ENCODE results near the gene SORBS2.

The SORBS2 gene

GRCh38 chr4:185679523-185679922 lies 132.5 kb downstream of the SORBS2 start:
- no peak overlapping the region for H3K9ac ChIP-seq
- no peaks in the 10 kb centered on the region for H3K4me1 ChIP-seq
- no peak overlapping the region for H3K27ac ChIP-seq

DNA sequence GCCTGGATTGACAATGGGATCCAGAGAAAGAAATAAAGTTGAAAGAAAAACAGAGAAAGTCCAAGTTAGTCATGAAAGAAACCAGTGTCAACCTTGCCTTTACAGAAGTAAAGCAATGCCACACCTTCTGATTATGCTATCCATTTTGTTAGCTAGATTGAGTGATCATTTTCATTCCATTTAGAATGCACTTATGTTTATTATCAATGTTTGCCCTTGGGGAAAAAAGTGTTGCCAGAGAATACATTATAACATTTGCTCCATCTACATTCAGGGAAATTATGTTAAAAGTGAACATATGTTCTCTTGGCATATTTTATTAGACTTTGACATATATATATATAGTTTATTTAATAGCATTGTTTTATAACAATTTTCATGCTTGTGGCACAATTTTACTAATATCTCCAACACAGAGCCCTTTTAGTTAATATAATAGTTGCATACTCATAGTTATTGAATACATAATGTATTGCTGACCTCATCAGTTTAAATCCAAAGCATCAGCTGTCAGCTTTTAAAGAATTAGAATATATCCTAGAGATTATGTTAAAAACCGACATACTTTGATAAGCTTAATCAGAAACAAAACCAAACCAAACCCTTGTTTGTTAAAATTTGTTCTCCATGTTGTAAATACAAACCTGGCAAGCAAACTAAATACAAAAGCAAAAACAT lies 134.2 kb downstream of the SORBS2 start:
- H3K79me2 ChIP-seq: no peaks in the 10 kb centered on the region
- H3K36me3 ChIP-seq (ENCODE audit: control insufficient read depth, insufficient read depth, low read length): no peaks in the 10 kb centered on the region
- H3K4me1 ChIP-seq: no peaks in the 10 kb centered on the region
- H3K27me3 ChIP-seq (ENCODE audit: control insufficient read depth, insufficient read depth, low read length): no peaks in the 10 kb centered on the region
- H2AFZ ChIP-seq: no peak overlapping the region
- H3K9ac ChIP-seq: no peak overlapping the region
- H3K4me3 ChIP-seq (ENCODE audit: low read depth, low read length): no peak overlapping the region
- H3K4me2 ChIP-seq (ENCODE audit: low read length): no peak overlapping the region
- no peak for TF ChIP-seq CTCF (IDR thresholded peaks at IDR 0.05)
- no peaks in the 10 kb centered on the region for H3K9me3 ChIP-seq (ENCODE audit: control insufficient read depth, low read length)
- H3K27ac ChIP-seq: no peak overlapping the region

More at GRCh38 chr4:185679523-185679922, 132.5 kb downstream of the SORBS2 start:
- Histone ChIP-seq H3K36me3 (ENCODE audit: control insufficient read depth, insufficient read depth, low read length) (no peaks in the 10 kb centered on the region), H3K9me3 (ENCODE audit: control insufficient read depth, low read length) (no peaks in the 10 kb centered on the region), H3K27me3 (ENCODE audit: control insufficient read depth, insufficient read depth, low read length) (no peaks in the 10 kb centered on the region), H3K79me2 (no peaks in the 10 kb centered on the region), H3K4me2 (ENCODE audit: low read length) (no peak overlapping the region), H2AFZ (no peak overlapping the region), H3K4me3 (ENCODE audit: low read depth, low read length) (no peak overlapping the region)
- no peak for TF ChIP-seq CTCF (IDR thresholded peaks at IDR 0.05)

DNA sequence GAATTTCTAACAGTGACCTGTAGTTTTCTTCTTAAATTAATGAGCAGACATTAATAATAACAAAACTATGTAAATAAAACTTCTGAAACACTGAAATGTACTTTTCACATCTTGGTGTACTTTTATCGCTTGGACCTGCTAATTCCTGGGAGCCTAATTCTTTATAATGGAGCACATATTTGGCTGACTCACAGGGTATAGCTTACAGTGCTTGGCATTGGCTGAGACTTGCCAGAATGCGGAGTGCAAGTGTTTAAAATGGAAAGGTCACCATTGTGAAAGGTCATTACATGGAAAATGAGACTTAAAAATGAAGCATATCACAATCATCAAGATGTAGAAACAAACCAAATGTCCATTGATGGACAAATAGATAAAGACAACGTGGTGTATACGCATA lies 139.4 kb downstream of the SORBS2 start:
- Histone ChIP-seq H3K79me2 (no peaks in the 10 kb centered on the region), H3K4me3 (ENCODE audit: low read depth, low read length) (no peak overlapping the region), H2AFZ (no peak overlapping the region), H3K4me1 (no peaks in the 10 kb centered on the region), H3K27me3 (ENCODE audit: control insufficient read depth, insufficient read depth, low read length) (no peaks in the 10 kb centered on the region), H3K27ac (no peak overlapping the region), H3K9ac (no peak overlapping the region), H3K4me2 (ENCODE audit: low read length) (no peak overlapping the region), H3K36me3 (ENCODE audit: control insufficient read depth, insufficient read depth, low read length) (no peaks in the 10 kb centered on the region), H3K9me3 (ENCODE audit: control insufficient read depth, low read length) (no peaks in the 10 kb centered on the region)
- TF ChIP-seq CTCF (IDR thresholded peaks at IDR 0.05): no peak

DNA sequence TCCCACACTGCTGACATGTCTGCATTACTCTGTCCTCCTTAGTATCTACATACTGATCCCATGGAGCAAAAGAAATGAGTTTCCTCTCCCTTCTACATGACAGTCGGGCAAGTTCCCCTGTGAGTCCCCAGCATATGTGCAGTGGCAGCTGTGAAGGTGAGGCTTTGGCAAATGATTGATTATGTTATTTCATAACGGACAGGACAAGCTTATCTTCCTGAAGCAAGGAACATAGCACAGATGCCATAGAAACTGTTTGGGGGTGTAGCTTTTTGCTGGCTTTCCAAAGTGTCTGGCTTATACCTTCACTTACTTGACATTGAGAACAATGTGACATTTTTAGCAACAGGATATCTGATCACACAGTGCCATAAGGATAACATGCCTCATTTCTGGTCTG lies 139.8 kb downstream of the SORBS2 start:
- H3K4me2 ChIP-seq (ENCODE audit: low read length): no peak overlapping the region
- no peaks in the 10 kb centered on the region for H3K27me3 ChIP-seq (ENCODE audit: control insufficient read depth, insufficient read depth, low read length)
- TF ChIP-seq CTCF (IDR thresholded peaks at IDR 0.05): no peak
- no peak overlapping the region for H2AFZ ChIP-seq
- H3K27ac ChIP-seq: no peak overlapping the region
- no peaks in the 10 kb centered on the region for H3K9me3 ChIP-seq (ENCODE audit: control insufficient read depth, low read length)
- H3K4me3 ChIP-seq (ENCODE audit: low read depth, low read length): no peak overlapping the region
- H3K4me1 ChIP-seq: no peaks in the 10 kb centered on the region
- no peaks in the 10 kb centered on the region for H3K36me3 ChIP-seq (ENCODE audit: control insufficient read depth, insufficient read depth, low read length)
- no peak overlapping the region for H3K9ac ChIP-seq
- no peaks in the 10 kb centered on the region for H3K79me2 ChIP-seq

DNA sequence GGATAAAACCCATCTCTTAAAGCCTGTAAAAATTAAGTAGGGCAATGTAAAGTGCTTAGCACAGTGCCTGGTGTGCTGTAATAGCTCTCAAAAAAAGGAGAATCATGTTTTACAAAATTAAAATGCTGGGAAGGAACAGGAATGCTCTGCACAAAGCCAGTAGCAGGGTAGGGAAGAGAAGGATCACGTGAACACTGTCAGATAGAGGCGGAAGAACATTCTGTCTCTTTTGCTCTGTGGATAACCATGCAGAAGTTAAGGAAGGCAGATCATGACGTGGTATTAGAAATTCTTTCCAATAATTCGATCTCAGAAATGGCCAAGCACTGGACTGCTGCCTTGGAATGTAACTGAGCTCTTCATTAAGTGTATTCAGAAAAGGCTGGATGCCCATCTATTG lies 140.5 kb downstream of the SORBS2 start:
- H3K27me3 ChIP-seq (ENCODE audit: control insufficient read depth, insufficient read depth, low read length): no peaks in the 10 kb centered on the region
- no peak overlapping the region for H3K9ac ChIP-seq
- no peak overlapping the region for H3K4me2 ChIP-seq (ENCODE audit: low read length)
- no peak overlapping the region for H3K4me3 ChIP-seq (ENCODE audit: low read depth, low read length)
- H3K79me2 ChIP-seq: no peaks in the 10 kb centered on the region
- H3K4me1 ChIP-seq: no peaks in the 10 kb centered on the region
- H3K27ac ChIP-seq: no peak overlapping the region
- TF ChIP-seq CTCF (IDR thresholded peaks at IDR 0.05): no peak
- no peaks in the 10 kb centered on the region for H3K9me3 ChIP-seq (ENCODE audit: control insufficient read depth, low read length)
- H3K36me3 ChIP-seq (ENCODE audit: control insufficient read depth, insufficient read depth, low read length): no peaks in the 10 kb centered on the region
- no peak overlapping the region for H2AFZ ChIP-seq
